Gastroesophageal sphincter (tissue), 3 donors: ENCODE results near the gene ST8SIA4.

Experiments
- CTCF ChIP-seq, 4 experiments: fragments of 200-600 bp in 2 of 4; fragments of 450-650 bp in 2 of 4; sonication (generic) in 1 of 4; IDR thresholded peaks; one replicate each; pipeline ENCODE4 v1.5.1; 2017 to 2019; ENCODE audit warnings: antibody characterized with exemption in 4 of 4, mild to moderate bottlenecking in 2 of 4, moderate library complexity in 2 of 4
- POLR2A ChIP-seq, 2 donors: fragments of 450-650 bp; IDR thresholded peaks; one replicate each; pipeline ENCODE4 v1.6.1; 2017; ENCODE audit warnings: antibody characterized with exemption in 2 of 2, mild to moderate bottlenecking in 2 of 2, moderate library complexity in 1 of 2
- POLR2AphosphoS5 ChIP-seq: sonication (generic); formaldehyde crosslinking; IDR thresholded peaks from one replicate; pipeline ENCODE4 v1.6.1; 2017; ENCODE audit warnings: antibody characterized with exemption

- TF ChIP-seq POLR2AphosphoS5, result no peak
- TF ChIP-seq CTCF (IDR thresholded peaks at IDR 0.05), result no peak
- no peak for TF ChIP-seq POLR2A (IDR thresholded peaks at IDR 0.05)
Observed at GRCh38 chr5:100861148-100861547, 41.9 kb downstream of the ST8SIA4 start.
